OCI-LY1 (cell line): Measurements from ENCODE around the gene DIAPH3.

Experiments
- EZH2 ChIP-seq: fragments of 200-600 bp; sonication (generic), shearing (Covaris generic); IDR thresholded peaks from 2 replicates; pipeline ENCODE4 v1.8.0; 2017; ENCODE audit warnings: borderline replicate concordance, mixed run types, mild to moderate bottlenecking, antibody characterized with exemption, low read length, moderate library complexity, mixed read lengths
- TF ChIP-seq, protein P1 (sequence below): fragments of 200-600 bp; sonication (generic), shearing (Covaris generic); IDR thresholded peaks from 2 replicates; pipeline ENCODE4 v1.5.1; 2017; ENCODE audit warnings: mild to moderate bottlenecking, antibody characterized with exemption, low read length, moderate library complexity, mixed read lengths

DNA sequence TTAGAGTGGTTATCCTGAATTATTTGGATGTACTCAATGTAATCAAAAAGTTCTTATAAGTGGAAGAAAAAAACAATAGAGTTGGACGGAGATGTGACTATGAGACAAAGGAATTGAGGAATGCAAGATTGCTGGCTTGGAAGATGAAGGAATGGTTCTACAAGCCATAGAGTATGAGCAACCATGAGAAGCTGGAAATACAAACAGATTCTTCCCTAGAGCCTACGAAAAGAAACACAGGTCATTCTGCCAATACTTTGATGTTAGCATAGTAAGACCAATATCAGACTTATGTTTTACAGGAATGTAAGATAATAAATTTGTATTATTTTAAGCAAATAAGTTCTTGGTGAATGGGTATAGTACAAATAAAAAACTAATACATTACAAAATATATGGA lies 249.2 kb downstream of the DIAPH3 start:
- TF ChIP-seq, protein P1, sequence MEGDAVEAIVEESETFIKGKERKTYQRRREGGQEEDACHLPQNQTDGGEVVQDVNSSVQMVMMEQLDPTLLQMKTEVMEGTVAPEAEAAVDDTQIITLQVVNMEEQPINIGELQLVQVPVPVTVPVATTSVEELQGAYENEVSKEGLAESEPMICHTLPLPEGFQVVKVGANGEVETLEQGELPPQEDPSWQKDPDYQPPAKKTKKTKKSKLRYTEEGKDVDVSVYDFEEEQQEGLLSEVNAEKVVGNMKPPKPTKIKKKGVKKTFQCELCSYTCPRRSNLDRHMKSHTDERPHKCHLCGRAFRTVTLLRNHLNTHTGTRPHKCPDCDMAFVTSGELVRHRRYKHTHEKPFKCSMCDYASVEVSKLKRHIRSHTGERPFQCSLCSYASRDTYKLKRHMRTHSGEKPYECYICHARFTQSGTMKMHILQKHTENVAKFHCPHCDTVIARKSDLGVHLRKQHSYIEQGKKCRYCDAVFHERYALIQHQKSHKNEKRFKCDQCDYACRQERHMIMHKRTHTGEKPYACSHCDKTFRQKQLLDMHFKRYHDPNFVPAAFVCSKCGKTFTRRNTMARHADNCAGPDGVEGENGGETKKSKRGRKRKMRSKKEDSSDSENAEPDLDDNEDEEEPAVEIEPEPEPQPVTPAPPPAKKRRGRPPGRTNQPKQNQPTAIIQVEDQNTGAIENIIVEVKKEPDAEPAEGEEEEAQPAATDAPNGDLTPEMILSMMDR = no peak
- no peak for TF ChIP-seq EZH2
